Measurements from ENCODE around the gene FAM107B.

The FAM107B gene

DNA sequence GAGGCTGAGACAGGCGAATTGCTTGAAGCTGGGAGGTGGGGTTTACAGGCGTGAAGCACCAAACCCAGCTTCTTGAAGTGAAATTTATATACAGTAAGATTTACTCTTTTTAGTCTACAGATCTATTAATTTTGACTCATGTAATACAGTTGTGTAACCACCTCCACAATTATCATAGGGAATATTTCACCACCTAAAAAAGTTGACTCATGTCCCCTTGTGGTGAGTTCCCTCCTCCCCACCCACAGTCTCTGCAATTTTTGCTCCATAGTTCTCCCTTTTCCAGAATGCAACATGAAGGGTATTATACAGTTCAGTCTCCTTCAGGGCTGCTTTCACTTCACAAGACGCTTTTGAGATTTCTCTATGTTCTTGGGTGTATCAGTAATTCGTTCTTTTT is 156.8 kb downstream of the FAM107B start:
- ChIA-PET CTCF (no interaction called here), POLR2A (no interaction called here)
- H3K4me3 ChIP-seq (ENCODE audit: low read depth, low read length), result no peak overlapping the region
- TF ChIP-seq, protein P1, sequence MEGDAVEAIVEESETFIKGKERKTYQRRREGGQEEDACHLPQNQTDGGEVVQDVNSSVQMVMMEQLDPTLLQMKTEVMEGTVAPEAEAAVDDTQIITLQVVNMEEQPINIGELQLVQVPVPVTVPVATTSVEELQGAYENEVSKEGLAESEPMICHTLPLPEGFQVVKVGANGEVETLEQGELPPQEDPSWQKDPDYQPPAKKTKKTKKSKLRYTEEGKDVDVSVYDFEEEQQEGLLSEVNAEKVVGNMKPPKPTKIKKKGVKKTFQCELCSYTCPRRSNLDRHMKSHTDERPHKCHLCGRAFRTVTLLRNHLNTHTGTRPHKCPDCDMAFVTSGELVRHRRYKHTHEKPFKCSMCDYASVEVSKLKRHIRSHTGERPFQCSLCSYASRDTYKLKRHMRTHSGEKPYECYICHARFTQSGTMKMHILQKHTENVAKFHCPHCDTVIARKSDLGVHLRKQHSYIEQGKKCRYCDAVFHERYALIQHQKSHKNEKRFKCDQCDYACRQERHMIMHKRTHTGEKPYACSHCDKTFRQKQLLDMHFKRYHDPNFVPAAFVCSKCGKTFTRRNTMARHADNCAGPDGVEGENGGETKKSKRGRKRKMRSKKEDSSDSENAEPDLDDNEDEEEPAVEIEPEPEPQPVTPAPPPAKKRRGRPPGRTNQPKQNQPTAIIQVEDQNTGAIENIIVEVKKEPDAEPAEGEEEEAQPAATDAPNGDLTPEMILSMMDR (IDR thresholded peaks at IDR 0.05; ENCODE audit: insufficient read depth, low read length, missing control alignments), result no peak
- DNase-seq (ENCODE audit: low read depth, low spot score), result no peak

DNA sequence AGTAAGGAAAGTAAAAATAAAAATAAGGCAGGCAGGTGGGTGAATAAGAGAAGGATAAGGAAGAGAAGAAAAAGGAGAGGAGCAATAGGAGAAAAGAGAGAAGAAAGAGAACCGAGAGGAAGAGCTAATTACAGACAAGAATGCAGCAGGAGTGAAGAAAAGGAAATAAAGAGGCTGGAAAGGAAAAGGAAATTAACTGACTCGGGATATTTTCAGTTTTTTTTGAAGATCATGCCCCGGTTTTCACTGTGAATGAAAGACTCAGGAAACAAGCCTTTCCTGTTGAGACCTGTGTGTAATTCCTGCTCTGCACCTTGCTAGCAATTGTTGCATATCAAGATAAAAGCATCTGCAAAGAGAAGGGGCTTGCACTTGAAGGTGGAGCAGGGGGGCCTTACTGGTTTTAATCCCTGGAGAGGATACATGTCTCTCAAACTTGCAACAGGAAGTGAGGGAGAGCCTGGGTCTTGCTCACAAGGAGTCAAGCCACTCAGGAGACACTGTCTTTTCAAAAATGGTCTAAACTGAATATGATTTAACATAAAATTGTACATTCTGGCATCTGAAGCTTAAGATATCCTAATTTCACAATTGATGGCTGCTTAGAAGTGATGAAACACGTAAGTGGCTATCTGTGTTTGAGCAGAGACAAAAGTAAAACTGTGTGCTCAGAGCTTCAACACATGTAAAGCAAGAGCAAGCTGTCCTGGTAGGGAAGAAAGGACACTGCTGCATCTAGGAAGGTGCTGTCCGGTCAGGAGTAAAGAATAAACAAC is 157.6 kb downstream of the FAM107B start:
- TF ChIP-seq, protein P1 (IDR thresholded peaks at IDR 0.05; ENCODE audit: insufficient read depth, low read length, missing control alignments), result no peak

DNA sequence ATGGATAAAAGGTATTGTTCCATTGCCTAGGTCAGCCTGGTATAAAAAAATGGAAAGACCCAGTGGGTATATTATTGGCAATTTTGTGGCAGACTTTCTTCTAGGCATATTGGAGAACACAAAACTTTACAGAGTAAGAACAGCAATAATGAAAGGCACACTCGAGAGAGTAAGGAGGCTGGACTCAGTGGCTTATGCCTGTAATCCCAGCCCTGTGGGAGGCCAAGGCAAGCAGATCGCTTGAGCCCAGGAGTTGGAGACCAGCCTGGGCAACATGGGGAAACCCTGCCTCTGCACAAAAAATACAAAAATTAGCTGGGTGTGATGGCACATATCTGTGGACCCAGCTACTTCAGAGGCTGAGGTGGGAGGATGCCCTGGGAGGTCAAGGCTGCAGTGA is 158.2 kb downstream of the FAM107B start:
- DNase-seq (ENCODE audit: low read depth, low spot score), result no peak
- no peak overlapping the region for H3K4me3 ChIP-seq (ENCODE audit: low read depth, low read length)
- ChIA-PET POLR2A (no interaction called here), CTCF (no interaction called here)
- TF ChIP-seq, protein P1 (IDR thresholded peaks at IDR 0.05; ENCODE audit: insufficient read depth, low read length, missing control alignments), result no peak

More for the DNA sequence above, 157.6 kb downstream of the FAM107B start:
- ChIA-PET CTCF (no interaction called here), POLR2A (no interaction called here)
- no peak for DNase-seq (ENCODE audit: low read depth, low spot score)
- H3K4me3 ChIP-seq (ENCODE audit: low read depth, low read length), result no peak overlapping the region

DNA sequence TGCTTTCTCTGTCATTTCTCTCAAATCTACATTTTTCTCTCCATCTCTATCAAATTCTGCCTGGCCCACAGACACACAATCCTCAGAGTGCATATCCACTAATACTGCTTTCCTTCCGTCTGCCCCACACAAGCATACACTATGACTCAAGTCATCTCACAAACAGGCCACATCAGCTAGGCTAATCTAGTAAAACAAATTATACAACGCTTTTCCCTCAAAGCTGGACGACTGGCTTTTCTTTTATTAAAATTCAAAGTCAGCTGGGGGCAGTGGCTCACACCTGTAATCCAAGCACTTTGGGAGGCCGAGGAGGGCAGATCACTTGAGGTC is 161.1 kb downstream of the FAM107B start:
- TF ChIP-seq, protein P1 (IDR thresholded peaks at IDR 0.05; ENCODE audit: insufficient read depth, low read length, missing control alignments), result no peak
- no peak for DNase-seq (ENCODE audit: low read depth, low spot score)
- CTCF ChIA-PET, result no interaction called here
- H3K4me3 ChIP-seq (ENCODE audit: low read depth, low read length), result no peak overlapping the region
- POLR2A ChIA-PET, result no interaction called here

DNA sequence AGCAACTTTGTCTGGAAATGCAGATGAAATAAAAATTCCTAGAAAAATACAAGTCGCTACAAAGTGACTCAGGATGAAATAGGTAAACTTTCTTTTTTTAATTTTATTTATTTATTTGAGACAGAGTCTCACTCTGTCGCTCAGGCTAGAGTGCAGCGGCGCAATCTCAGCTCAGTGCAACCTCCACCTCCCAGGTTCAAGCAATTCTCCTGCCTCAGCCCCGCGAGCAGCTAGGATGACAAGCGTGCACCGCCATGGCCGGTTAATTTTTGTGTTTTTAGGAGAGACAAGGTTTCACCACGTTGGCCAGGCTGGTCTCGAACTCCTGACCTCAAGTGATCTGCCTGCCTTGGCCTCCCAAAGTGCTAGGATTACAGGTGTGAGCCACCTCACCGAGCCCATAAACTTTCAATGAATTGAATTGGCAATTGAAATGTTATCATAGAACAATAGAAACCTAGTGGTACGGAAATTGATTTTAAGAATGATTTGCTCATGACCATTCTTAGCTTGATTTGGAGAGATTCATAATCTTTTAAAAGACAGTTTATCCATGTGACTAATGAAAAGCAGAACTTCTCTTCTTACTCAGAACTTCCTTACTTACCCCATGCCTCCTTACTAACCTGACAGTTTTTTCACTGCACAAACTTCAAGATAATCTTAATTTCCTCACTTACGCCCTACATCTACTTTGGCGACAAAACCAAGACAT is 161.7 kb downstream of the FAM107B start:
- POLR2A ChIA-PET, result no interaction called here
- CTCF ChIA-PET, result no interaction called here
- TF ChIP-seq, protein P1 (IDR thresholded peaks at IDR 0.05; ENCODE audit: insufficient read depth, low read length, missing control alignments), result no peak
- no peak for DNase-seq (ENCODE audit: low read depth, low spot score)
- no peak overlapping the region for H3K4me3 ChIP-seq (ENCODE audit: low read depth, low read length)

DNA sequence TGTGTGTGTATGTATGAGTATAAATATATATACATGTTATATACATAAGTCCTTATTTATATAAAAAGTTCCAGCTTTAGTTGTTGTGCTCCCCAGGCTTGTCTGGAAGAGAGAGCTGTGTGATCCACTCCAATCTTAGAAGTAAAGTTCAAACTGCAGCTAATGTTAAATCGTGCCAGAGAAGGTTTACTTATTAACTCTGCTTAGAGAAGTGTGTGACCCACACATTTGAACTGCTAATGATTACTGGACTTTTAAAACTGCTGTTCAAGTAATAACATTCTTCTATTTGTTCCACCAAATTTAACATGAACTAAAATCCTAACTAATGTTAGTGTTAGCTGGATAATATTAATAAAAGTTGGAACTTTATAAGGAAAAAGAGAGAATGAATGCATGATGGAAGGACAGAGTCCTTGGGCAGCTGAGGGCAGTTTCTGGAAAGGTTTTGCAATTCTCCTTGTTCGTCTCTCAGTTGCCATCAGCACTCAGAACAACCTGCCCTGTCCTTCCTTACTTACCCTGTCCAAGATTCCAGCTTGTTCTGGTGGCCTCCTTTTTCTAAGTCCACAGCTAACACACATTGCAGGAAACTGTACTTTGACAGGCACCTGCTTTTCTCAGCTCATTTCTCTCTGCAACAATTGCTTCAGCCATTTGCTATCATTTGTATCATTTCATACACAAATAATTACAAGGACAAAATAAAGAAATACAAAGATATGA is 162.6 kb downstream of the FAM107B start:
- H3K4me3 ChIP-seq (ENCODE audit: low read depth, low read length), result no peak overlapping the region
- POLR2A ChIA-PET, result no interaction called here
- no peak for DNase-seq (ENCODE audit: low read depth, low spot score)
- CTCF ChIA-PET, result no interaction called here
- TF ChIP-seq, protein P1 (IDR thresholded peaks at IDR 0.05; ENCODE audit: insufficient read depth, low read length, missing control alignments), result no peak
